Measurements from ENCODE around the gene MDN1.

DNA sequence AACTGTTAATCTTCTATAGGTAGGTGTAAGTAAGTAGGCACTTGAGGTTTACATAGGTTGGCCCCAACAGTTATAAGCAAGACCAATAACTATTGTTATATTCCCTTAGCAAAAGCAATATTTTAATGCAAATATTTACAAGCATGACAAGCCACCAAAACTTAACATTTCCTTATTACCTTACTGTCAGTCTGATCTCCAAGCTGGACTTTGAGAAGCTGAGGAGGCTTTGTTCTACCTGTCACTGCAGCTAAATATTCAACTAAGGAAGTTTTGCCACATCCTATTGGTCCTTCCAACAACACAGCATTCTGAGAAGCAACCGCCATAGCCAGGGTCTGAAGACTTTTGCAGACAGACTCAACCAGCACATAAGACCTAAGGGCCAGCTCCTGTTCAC lies 29.6 kb downstream of the MDN1 start:
- TF ChIP-seq, protein P1, sequence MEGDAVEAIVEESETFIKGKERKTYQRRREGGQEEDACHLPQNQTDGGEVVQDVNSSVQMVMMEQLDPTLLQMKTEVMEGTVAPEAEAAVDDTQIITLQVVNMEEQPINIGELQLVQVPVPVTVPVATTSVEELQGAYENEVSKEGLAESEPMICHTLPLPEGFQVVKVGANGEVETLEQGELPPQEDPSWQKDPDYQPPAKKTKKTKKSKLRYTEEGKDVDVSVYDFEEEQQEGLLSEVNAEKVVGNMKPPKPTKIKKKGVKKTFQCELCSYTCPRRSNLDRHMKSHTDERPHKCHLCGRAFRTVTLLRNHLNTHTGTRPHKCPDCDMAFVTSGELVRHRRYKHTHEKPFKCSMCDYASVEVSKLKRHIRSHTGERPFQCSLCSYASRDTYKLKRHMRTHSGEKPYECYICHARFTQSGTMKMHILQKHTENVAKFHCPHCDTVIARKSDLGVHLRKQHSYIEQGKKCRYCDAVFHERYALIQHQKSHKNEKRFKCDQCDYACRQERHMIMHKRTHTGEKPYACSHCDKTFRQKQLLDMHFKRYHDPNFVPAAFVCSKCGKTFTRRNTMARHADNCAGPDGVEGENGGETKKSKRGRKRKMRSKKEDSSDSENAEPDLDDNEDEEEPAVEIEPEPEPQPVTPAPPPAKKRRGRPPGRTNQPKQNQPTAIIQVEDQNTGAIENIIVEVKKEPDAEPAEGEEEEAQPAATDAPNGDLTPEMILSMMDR (IDR thresholded peaks at IDR 0.05), result no peak
- TF ChIP-seq POLR2A (IDR thresholded peaks at IDR 0.05), result no peak

All from uterus (tissue), 2 donors.